Heart left ventricle (tissue), 16 donors: ENCODE data around the gene WHRN. TPM values are rescaled to one million over a fixed set of nuclear protein-coding genes. Genes with fewer than 3 reads are reported as not detected.
A peak's percentile ranks its signal among the peaks of the same experiment; 100 is the strongest.

Experiments
- ATAC-seq, 4 donors: fragments of 200-7000 bp; cut with Tn5 transposase; one replicate each; pipeline ENCODE4 v1.9.1; 2020 to 2022; ENCODE audit warnings: moderate library complexity in 4 of 4, mild to moderate bottlenecking in 3 of 4, moderate number of reproducible peaks in 1 of 4
- DNase-seq, 5 donors: peaks; one replicate each; pipeline ENCODE4 v3.0.0-alpha.2; 2020
- H3K27ac ChIP-seq, 12 donors: fragments of 200-600 bp; sonication (generic) in 4 of 12; one replicate each; pipeline versions ENCODE4 v1.5.0 to v1.8.0; 2016 to 2022; ENCODE audit warnings: mild to moderate bottlenecking in 2 of 12
- H3K27me3 ChIP-seq, 9 donors: fragments of 200-600 bp; sonication (generic) in 2 of 9; one replicate each; pipeline versions ENCODE4 v1.5.1 to v1.8.0; 2016 to 2022; ENCODE audit warnings: mild to moderate bottlenecking in 3 of 9
- H3K36me3 ChIP-seq, 9 donors: fragments of 200-600 bp; sonication (generic) in 2 of 9; one replicate each; pipeline versions ENCODE4 v1.5.0 to v1.8.0; 2018 to 2022; ENCODE audit warnings: mild to moderate bottlenecking in 2 of 9
- H3K4me1 ChIP-seq, 12 donors: fragments of 200-600 bp; sonication (generic) in 4 of 12; one replicate each; pipeline versions ENCODE4 v1.5.0 to v1.8.0; 2016 to 2022; ENCODE audit warnings: mild to moderate bottlenecking in 3 of 12
- H3K4me3 ChIP-seq, 12 donors: fragments of 200-600 bp; sonication (generic) in 4 of 12; one replicate each; pipeline versions ENCODE4 v1.5.0 to v1.8.0; 2017 to 2022; ENCODE audit warnings: mild to moderate bottlenecking in 9 of 12, moderate library complexity in 4 of 12
- H3K9me3 ChIP-seq, 12 donors: fragments of 200-600 bp; sonication (generic) in 4 of 12; one replicate each; pipeline versions ENCODE4 v1.5.0 to v1.8.0; 2016 to 2022; ENCODE audit warnings: mild to moderate bottlenecking in 1 of 12
- CTCF ChIP-seq, 12 donors: fragments of 200-600 bp; sonication (generic) in 4 of 12; IDR thresholded peaks; one replicate each; pipeline versions ENCODE4 v1.5.0 to v1.8.0; 2018 to 2022; ENCODE audit warnings: antibody characterized with exemption in 12 of 12, mild to moderate bottlenecking in 5 of 12
- POLR2A ChIP-seq, 2 donors: fragments of 450-650 bp; IDR thresholded peaks; one replicate each; pipeline ENCODE4 v1.6.1; 2017; ENCODE audit warnings: antibody characterized with exemption in 2 of 2, mild to moderate bottlenecking in 2 of 2, moderate library complexity in 2 of 2
- WGBS, 4 donors: extraction: QIAGEN DNeasy Blood & Tissue Kit in 2 of 4; methylation state at CpG; one replicate each; pipeline versions ENCODE4 v1.1.5 to v1.1.7; 2013 to 2018; 5-methylcytosine and 5-hydroxymethylcytosine counted together
- intact Hi-C, 10 donors: fragments of 100-400 bp; cut with DNase I; formaldehyde crosslinking; loops; one replicate each; pipeline versions ENCODE4 v1.11.1 to v1.14.2; 2022
- polyA plus RNA-seq, 2 donors: library from polyadenylated mRNA; stranded (reverse); fragments of 200-250 nt; gene quantifications; one replicate each; pipeline ENCODE4 v1.2.3, GENCODE V29; 2013
- total RNA-seq, 9 donors: library from RNA; depleted of rRNA in 2 of 9; stranded (reverse); fragments of >200 nt in 2 of 9; fragmentation: NEBNext Ultra II Directional in 3 of 9; extraction: Animal tissue kit (Norgen Biotek cat#: 25700) in 3 of 9; gene quantifications; one replicate each; pipeline versions ENCODE4 v1.1.0 to v1.2.4, GENCODE V29; 2016 to 2023
- donor health status: ischemic (EF 13 %, LVEDD 7.1; RV severe dilation, severe dysfunction).
- donor health status: healthy with polysubstance abuse.
- donor health status: DM: no; HTN: yes; CAD: no.
- donor health status: DM: no; HTN: no; CAD: no.
- donor health status: ischemic (EF 25% LVEDD 6.9; RV normal size, moderate dysfunction).
- donor health status: ischemic (EF 25% LVEDD 5.7; RV mildly dilated, moderate dysfunction).
- donor health status: healthy.
- donor health status: DM: yes; HTN: yes; CAD: no.
- donor health status: ischemic (EF 35%, LVEDD 5.7; RV mildly dilated, moderate dysfunction).
- donor health status: nonischemic (EF 11% LVEDD 7.7; RV severe dilation, severe dysfunction).
- donor health status: DM: yes; HTN: yes; CAD: no.
- donor health status: PGD.
- donor health status: ischemic (EF 29% LVEDD 5.4; RV normal size, mild dysfunction).
- donor health status: nonischemic (EF 23%, LVEDD 6.1; RV moderate dilation, normal function).

WHRN gene
- total and polyA plus RNA-seq, 11 donors: 0.12 to 1.4 (median 0.56) TPM

- WGBS, 4 donors: 56 to 100% (median 67%) methylated on average over 2 of the region's 2 CpGs
- H3K4me3 ChIP-seq: no peak overlapping the region
- H3K4me1 ChIP-seq: peaks cover 0 to 12% (median 0%) of the 10 kb centered on the region in 12 donors
- TF ChIP-seq CTCF (IDR thresholded peaks at IDR 0.05) (no peak), POLR2A (IDR thresholded peaks at IDR 0.05) (no peak)
- no peak for ATAC-seq
- DNase-seq: no peak
- intact Hi-C loops: loop anchor here in 2 of 10 donors (5.0 to 10.0 kb wide), 2 partner anchors 500 to 598 kb away; no protein-coding TSS in a partner anchor
- H3K9me3 ChIP-seq: no peaks in the 10 kb centered on the region
- H3K36me3 ChIP-seq: no peaks in the 10 kb centered on the region
- no peaks in the 10 kb centered on the region for H3K27me3 ChIP-seq
- H3K27ac ChIP-seq: peak overlapping the region in 1 of 12 donors; percentile 51
These were observed 90.9 kb downstream of the WHRN start for GRCh38 chr9:114414346-114414745.

GRCh38 chr9:114413861-114414301 is 91.4 kb downstream of the WHRN start:
- H3K27ac ChIP-seq: peak overlapping the region in 2 of 12 donors; percentile 33 to 51
- ATAC-seq: peak in 1 of 4 donors; percentile 43

GRCh38 chr9:114412048-114412683 is 93.1 kb downstream of the WHRN start:
- no peak for TF ChIP-seq CTCF (IDR thresholded peaks at IDR 0.05)
- TF ChIP-seq POLR2A (IDR thresholded peaks at IDR 0.05): no peak
- DNase-seq (no peak), ATAC-seq (no peak)
- Histone ChIP-seq H3K9me3 (no peaks in the 10 kb centered on the region), H3K27me3 (no peaks in the 10 kb centered on the region), H3K4me1 (peaks cover 0 to 12% (median 0%) of the 10 kb centered on the region in 12 donors), H3K27ac (no peak overlapping the region), H3K4me3 (no peak overlapping the region), H3K36me3 (no peaks in the 10 kb centered on the region)
- 83 to 91% (median 87%) methylated on average over 12 of the region's 12 CpGs for WGBS, 4 donors
- intact Hi-C loops: loop anchor here in 2 of 10 donors (5.0 to 10.0 kb wide), 2 partner anchors 503 to 600 kb away; no protein-coding TSS in a partner anchor

More at GRCh38 chr9:114413861-114414301, 91.4 kb downstream of the WHRN start:
- WGBS, 4 donors: 59 to 69% (median 61%) methylated on average over 5 of the region's 5 CpGs
- H3K4me1 ChIP-seq: peaks cover 0 to 12% (median 0%) of the 10 kb centered on the region in 12 donors
- no peaks in the 10 kb centered on the region for H3K27me3 ChIP-seq
- no peak for TF ChIP-seq POLR2A (IDR thresholded peaks at IDR 0.05)
- TF ChIP-seq CTCF (IDR thresholded peaks at IDR 0.05): no peak
- H3K36me3 ChIP-seq: no peaks in the 10 kb centered on the region
- intact Hi-C loops: loop anchor here in 2 of 10 donors (5.0 to 10.0 kb wide), 2 partner anchors 501 to 598 kb away; no protein-coding TSS in a partner anchor
- no peak overlapping the region for H3K4me3 ChIP-seq
- H3K9me3 ChIP-seq: no peaks in the 10 kb centered on the region
- no peak for DNase-seq

GRCh38 chr9:114411452-114411851 is 93.8 kb downstream of the WHRN start:
- H3K4me1 ChIP-seq: peaks cover 0 to 12% (median 0%) of the 10 kb centered on the region in 12 donors
- WGBS, 4 donors: 81 to 88% (median 85%) methylated on average over 6 of the region's 6 CpGs
- intact Hi-C loops: loop anchor here in 3 of 10 donors (2.0 to 10.0 kb wide), 3 partner anchors 247 to 601 kb away; no protein-coding TSS in a partner anchor
- H3K4me3 ChIP-seq: no peak overlapping the region
- DNase-seq (no peak), ATAC-seq (no peak)
- no peaks in the 10 kb centered on the region for H3K36me3 ChIP-seq
- H3K27me3 ChIP-seq: no peaks in the 10 kb centered on the region
- TF ChIP-seq POLR2A (IDR thresholded peaks at IDR 0.05): no peak
- TF ChIP-seq CTCF (IDR thresholded peaks at IDR 0.05): no peak
- no peaks in the 10 kb centered on the region for H3K9me3 ChIP-seq
- H3K27ac ChIP-seq: no peak overlapping the region
